ENCODE results near the gene MASP2.

Gene MASP2

DNA sequence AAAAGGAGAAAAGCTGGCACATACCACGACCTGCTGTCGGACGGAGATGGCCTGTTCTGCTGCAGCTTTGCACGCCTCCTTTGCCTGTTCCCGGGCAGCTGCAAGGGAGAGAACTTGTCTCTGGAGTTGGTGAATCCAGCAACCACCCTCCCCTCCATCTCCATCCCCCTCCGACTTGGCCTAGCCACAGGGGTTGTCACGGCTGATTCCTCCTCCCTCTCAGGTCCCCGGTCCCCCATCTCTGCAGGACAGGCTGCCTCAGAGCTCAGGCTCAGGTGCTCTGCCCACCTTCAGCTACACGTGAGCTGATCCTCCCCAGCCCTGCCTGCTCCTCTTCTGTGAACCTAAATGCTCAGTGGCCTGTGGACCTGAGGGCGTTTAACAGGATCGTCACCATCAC is 23.8 kb upstream of the MASP2 start:
- TF ChIP-seq, protein P1, sequence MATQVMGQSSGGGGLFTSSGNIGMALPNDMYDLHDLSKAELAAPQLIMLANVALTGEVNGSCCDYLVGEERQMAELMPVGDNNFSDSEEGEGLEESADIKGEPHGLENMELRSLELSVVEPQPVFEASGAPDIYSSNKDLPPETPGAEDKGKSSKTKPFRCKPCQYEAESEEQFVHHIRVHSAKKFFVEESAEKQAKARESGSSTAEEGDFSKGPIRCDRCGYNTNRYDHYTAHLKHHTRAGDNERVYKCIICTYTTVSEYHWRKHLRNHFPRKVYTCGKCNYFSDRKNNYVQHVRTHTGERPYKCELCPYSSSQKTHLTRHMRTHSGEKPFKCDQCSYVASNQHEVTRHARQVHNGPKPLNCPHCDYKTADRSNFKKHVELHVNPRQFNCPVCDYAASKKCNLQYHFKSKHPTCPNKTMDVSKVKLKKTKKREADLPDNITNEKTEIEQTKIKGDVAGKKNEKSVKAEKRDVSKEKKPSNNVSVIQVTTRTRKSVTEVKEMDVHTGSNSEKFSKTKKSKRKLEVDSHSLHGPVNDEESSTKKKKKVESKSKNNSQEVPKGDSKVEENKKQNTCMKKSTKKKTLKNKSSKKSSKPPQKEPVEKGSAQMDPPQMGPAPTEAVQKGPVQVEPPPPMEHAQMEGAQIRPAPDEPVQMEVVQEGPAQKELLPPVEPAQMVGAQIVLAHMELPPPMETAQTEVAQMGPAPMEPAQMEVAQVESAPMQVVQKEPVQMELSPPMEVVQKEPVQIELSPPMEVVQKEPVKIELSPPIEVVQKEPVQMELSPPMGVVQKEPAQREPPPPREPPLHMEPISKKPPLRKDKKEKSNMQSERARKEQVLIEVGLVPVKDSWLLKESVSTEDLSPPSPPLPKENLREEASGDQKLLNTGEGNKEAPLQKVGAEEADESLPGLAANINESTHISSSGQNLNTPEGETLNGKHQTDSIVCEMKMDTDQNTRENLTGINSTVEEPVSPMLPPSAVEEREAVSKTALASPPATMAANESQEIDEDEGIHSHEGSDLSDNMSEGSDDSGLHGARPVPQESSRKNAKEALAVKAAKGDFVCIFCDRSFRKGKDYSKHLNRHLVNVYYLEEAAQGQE (IDR thresholded peaks at IDR 0.05; ENCODE audit: insufficient read depth in 1 of 2, low read depth in 2 of 2, low read length in 2 of 2), result no peak
- TF ChIP-seq SIN3A (IDR thresholded peaks at IDR 0.05; ENCODE audit: borderline replicate concordance, insufficient read depth, low read length) (no peak), POLR2AphosphoS5 (IDR thresholded peaks at IDR 0.05; ENCODE audit: low read depth, low read length) (no peak), TAF1 (IDR thresholded peaks at IDR 0.05; ENCODE audit: borderline replicate concordance, insufficient read depth, low read length) (no peak), FOXP2 (optimal IDR thresholded peaks at IDR 0.05; ENCODE audit: borderline replicate concordance, extremely low read depth, extremely low read length, insufficient read depth) (no peak)

DNA sequence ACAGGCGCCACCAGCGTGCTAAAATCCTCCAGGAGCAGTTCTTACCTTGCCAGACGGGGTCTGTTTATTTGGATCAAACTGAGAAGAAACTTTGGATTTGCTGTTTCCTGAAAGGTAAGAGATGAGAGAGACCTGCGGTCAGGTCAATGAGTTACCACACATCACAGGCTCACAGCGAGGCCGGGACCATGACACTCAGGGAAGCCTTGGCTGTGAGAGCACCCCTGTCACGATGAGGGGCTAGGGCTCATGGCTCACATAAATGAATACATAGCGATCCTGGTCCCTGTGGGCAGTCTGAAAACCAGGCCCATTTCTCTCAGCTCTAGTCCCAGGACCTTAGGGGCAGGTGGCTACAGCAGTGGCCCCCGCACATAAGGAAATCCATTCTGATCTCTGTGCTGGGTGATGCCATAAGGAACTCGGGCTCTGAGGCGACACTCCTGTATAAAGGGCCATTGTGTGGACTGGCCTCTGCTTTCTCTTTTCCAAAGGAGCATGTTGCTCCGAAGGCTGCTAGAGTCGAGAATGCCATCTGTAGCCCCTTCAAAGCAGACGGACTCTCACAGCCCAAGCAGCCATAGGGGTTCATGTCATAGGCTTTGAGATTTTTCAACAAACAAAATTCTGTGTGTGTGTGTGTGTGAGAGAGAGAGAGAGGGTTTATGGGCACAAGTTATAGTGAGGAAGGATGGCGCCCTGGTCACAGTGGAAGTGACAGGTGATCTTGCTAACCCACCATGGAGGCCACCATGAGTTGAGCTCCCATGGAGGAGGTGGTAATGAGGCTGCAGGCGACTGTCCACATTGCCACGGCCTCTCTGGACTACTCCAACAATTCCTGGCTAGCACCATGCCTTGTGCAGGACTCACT is 21.8 kb upstream of the MASP2 start:
- TF ChIP-seq, protein P1 (IDR thresholded peaks at IDR 0.05; ENCODE audit: insufficient read depth in 1 of 2, low read depth in 2 of 2, low read length in 2 of 2), result no peak
- TF ChIP-seq TAF1 (IDR thresholded peaks at IDR 0.05; ENCODE audit: borderline replicate concordance, insufficient read depth, low read length), result no peak
- TF ChIP-seq SIN3A (IDR thresholded peaks at IDR 0.05; ENCODE audit: borderline replicate concordance, insufficient read depth, low read length), result no peak
- TF ChIP-seq FOXP2 (optimal IDR thresholded peaks at IDR 0.05; ENCODE audit: borderline replicate concordance, extremely low read depth, extremely low read length, insufficient read depth), result no peak
- TF ChIP-seq POLR2AphosphoS5 (IDR thresholded peaks at IDR 0.05; ENCODE audit: low read depth, low read length), result no peak

DNA sequence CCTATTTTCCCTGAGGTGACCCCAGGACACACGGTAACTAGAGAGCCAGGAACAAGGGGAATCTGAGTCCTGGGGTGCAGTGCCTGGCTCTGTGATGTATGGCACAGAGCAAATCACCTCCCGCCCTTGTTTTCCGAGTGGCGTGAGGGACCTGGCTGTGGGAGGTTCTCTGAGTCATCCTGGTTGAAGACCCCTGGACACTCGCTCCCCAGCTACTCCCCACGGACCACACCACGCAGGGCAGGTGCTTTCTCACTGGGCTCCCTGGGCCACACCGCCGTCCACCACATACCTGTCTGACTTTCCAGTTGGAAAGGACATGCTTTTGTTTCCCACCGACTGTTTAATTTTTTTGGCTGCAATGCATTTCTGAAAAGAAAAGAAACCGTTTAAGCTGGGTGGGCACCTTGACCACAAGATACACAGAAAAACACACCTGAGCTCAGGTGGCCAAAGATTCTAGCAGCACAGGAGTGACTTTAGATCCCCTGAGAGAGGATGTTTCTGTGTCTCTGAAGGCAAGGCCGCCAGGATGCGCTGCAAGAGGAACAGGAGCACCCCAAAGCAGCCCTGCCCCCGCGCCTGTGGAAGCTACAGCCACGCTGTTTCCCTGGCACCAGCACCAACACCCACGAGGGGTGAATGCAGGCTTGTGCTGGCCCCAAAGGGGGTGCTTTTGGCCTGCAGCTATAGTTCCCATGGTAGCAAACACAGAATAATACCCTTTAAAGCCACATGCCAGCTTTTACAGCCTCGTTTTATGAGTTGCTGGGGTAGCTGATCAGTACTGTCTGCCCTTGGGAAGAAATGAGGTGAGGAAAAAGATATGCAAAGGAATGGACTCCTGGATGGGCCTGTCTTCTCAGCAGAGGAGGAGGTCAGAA is 20.9 kb upstream of the MASP2 start:
- TF ChIP-seq TAF1 (IDR thresholded peaks at IDR 0.05; ENCODE audit: borderline replicate concordance, insufficient read depth, low read length), result no peak
- no peak for TF ChIP-seq SIN3A (IDR thresholded peaks at IDR 0.05; ENCODE audit: borderline replicate concordance, insufficient read depth, low read length)
- no peak for TF ChIP-seq FOXP2 (optimal IDR thresholded peaks at IDR 0.05; ENCODE audit: borderline replicate concordance, extremely low read depth, extremely low read length, insufficient read depth)
- TF ChIP-seq, protein P1 (IDR thresholded peaks at IDR 0.05; ENCODE audit: insufficient read depth in 1 of 2, low read depth in 2 of 2, low read length in 2 of 2), result no peak
- TF ChIP-seq POLR2AphosphoS5 (IDR thresholded peaks at IDR 0.05; ENCODE audit: low read depth, low read length), result no peak

DNA sequence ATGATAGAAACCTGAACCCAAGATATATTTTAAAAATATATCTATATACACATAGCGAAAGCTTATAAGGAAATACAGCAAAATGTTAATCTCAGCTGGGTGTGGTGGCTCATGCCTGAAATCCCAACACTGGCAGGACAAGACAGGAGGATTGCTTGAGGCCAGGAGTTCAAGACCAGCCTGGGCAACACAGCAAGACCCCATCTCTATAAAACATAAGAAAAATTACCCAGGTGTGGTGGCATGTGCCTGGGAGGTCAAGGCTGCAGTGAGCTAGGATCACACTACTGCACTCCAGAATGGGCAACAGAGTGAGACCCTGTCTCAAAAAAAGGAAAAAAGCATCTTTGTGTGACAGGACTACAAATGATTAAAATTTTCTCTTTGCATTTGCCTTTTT is 18.8 kb upstream of the MASP2 start:
- TF ChIP-seq, protein P1 (IDR thresholded peaks at IDR 0.05; ENCODE audit: insufficient read depth in 1 of 2, low read depth in 2 of 2, low read length in 2 of 2), result no peak
- TF ChIP-seq POLR2AphosphoS5 (IDR thresholded peaks at IDR 0.05; ENCODE audit: low read depth, low read length), result no peak
- TF ChIP-seq SIN3A (IDR thresholded peaks at IDR 0.05; ENCODE audit: borderline replicate concordance, insufficient read depth, low read length), result no peak
- no peak for TF ChIP-seq FOXP2 (optimal IDR thresholded peaks at IDR 0.05; ENCODE audit: borderline replicate concordance, extremely low read depth, extremely low read length, insufficient read depth)
- TF ChIP-seq TAF1 (IDR thresholded peaks at IDR 0.05; ENCODE audit: borderline replicate concordance, insufficient read depth, low read length), result no peak
